HEK293 (cell line): ENCODE results near the gene HSPA4.
A peak's percentile ranks its signal among the peaks of the same experiment; 100 is the strongest.

Source experiments
- ZNF366 ChIP-seq: fragments of 450-650 bp; formaldehyde crosslinking; conservative IDR thresholded peaks from 2 replicates; pipeline ENCODE4 v1.5.1; 2016; ENCODE audit warnings: missing biosample characterization, missing genetic modification characterization
- TF ChIP-seq, protein P1 (sequence below): fragments of 450-650 bp; formaldehyde crosslinking; IDR thresholded peaks from 2 replicates; pipeline ENCODE4 v1.5.1; 2016; ENCODE audit warnings: missing biosample characterization, missing genetic modification characterization
- TF ChIP-seq, protein P2 (sequence below): fragments of 450-650 bp; formaldehyde crosslinking; IDR thresholded peaks from 2 replicates; pipeline ENCODE4 v1.5.1; 2016; ENCODE audit warnings: missing biosample characterization, missing genetic modification characterization

Gene HSPA4

DNA sequence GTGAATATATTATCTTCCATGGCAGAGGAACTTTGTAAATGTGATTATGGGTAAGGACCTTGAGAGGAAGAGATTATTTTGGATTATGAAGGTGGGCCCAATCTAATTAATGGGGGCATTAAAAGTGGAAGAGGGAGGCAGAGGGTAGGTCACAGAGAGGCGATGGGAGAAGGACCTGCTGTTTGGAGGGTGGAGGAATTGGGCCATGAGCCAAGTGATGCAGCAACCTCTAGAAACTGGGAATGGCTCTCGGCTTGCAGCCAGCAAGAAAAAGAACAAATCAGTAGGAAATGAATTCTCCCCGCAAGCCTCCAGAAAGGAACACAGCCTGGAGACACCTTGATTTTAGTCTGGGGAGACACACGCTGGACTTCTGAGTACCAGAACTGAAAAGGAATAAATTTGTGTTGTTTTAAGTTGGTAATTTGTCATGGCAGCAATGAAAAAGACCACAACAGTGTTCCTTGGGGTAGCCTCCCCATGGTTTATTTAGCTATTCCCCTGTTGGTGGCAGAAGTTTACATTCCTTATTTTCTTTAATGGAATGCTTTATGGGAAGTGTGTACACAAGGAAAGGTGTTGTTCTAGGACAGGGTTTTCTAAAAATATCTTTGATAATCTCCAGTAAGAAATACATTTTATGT is 103.6 kb downstream of the HSPA4 start (continued):
- TF ChIP-seq, protein P1, sequence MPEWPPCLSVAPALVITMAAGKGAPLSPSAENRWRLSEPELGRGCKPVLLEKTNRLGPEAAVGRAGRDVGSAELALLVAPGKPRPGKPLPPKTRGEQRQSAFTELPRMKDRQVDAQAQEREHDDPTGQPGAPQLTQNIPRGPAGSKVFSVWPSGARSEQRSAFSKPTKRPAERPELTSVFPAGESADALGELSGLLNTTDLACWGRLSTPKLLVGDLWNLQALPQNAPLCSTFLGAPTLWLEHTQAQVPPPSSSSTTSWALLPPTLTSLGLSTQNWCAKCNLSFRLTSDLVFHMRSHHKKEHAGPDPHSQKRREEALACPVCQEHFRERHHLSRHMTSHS (tag by site-specific recombination) = no peak
- TF ChIP-seq, protein P2, sequence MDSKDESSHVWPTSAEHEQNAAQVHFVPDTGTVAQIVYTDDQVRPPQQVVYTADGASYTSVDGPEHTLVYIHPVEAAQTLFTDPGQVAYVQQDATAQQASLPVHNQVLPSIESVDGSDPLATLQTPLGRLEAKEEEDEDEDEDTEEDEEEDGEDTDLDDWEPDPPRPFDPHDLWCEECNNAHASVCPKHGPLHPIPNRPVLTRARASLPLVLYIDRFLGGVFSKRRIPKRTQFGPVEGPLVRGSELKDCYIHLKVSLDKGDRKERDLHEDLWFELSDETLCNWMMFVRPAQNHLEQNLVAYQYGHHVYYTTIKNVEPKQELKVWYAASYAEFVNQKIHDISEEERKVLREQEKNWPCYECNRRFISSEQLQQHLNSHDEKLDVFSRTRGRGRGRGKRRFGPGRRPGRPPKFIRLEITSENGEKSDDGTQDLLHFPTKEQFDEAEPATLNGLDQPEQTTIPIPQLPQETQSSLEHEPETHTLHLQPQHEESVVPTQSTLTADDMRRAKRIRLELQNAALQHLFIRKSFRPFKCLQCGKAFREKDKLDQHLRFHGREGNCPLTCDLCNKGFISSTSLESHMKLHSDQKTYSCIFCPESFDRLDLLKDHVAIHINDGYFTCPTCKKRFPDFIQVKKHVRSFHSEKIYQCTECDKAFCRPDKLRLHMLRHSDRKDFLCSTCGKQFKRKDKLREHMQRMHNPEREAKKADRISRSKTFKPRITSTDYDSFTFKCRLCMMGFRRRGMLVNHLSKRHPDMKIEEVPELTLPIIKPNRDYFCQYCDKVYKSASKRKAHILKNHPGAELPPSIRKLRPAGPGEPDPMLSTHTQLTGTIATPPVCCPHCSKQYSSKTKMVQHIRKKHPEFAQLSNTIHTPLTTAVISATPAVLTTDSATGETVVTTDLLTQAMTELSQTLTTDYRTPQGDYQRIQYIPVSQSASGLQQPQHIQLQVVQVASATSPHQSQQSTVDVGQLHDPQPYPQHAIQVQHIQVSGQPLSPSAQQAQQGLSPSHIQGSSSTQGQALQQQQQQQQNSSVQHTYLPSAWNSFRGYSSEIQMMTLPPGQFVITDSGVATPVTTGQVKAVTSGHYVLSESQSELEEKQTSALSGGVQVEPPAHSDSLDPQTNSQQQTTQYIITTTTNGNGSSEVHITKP (tag by site-specific recombination) = 0 out of 2 replicates have a peak, but pooled peaks have one; percentile 23
- TF ChIP-seq ZNF366 = no peak
